Type B pancreatic cell (in vitro differentiated cells): ENCODE measurements around the gene PKP3. TPM values are rescaled to one million over a fixed set of nuclear protein-coding genes. Genes with fewer than 3 reads are reported as not detected.

Source experiments
- DNase-seq: peaks from one replicate; pipeline ENCODE4 v3.0.0; 2021; ENCODE audit warnings: mixed read lengths; ENCODE audit not compliant: unreplicated experiment; ENCODE audit errors: extremely low spot score
- H3K27ac Mint-ChIP-seq: 2 replicates; pipeline ENCODE4 v1.8.0; 2021; ENCODE audit warnings: mild to moderate bottlenecking, mixed read lengths
- H3K27me3 Mint-ChIP-seq: 2 replicates; pipeline ENCODE4 v1.8.0; 2021; ENCODE audit warnings: mixed read lengths
- H3K36me3 Mint-ChIP-seq: 2 replicates; pipeline ENCODE4 v1.8.0; 2021; ENCODE audit warnings: mixed read lengths
- H3K4me1 Mint-ChIP-seq: one replicate; pipeline ENCODE4 v1.8.0; 2021; ENCODE audit warnings: mixed read lengths; ENCODE audit not compliant: unreplicated experiment
- H3K4me3 Mint-ChIP-seq: 2 replicates; pipeline ENCODE4 v1.8.0; 2021; ENCODE audit warnings: mild to moderate bottlenecking, mixed read lengths
- H3K9me3 Mint-ChIP-seq: 2 replicates; pipeline ENCODE4 v1.8.0; 2021; ENCODE audit warnings: mixed read lengths
- CTCF ChIP-seq: fragments of 200-600 bp; sonication (generic); conservative IDR thresholded peaks from 2 replicates; pipeline ENCODE4 v1.5.0; 2021; ENCODE audit warnings: antibody characterized with exemption, mild to moderate bottlenecking
- total RNA-seq: library from RNA; stranded (reverse); gene quantifications from 2 replicates; pipeline ENCODE4 v1.2.1, GENCODE V29; 2021; ENCODE audit warnings: low replicate concordance

The PKP3 gene
- total RNA-seq, 1 donor from 2014 or later, result 51.6 TPM

- no peak for DNase-seq
- Mint-ChIP-seq H3K4me3 (no peak overlapping the region), H3K27ac (no peak overlapping the region), H3K4me1 (peaks cover 6% of the 10 kb centered on the region), H3K9me3 (no peaks in the 10 kb centered on the region), H3K36me3 (no peaks in the 10 kb centered on the region), H3K27me3 (peaks cover 18% of the 10 kb centered on the region)
- no peak for TF ChIP-seq CTCF
Measured at GRCh38 chr11:412641-413119, 18.7 kb downstream of the PKP3 start.

GRCh38 chr11:413120-414081 lies 19.4 kb downstream of the PKP3 start:
- Mint-ChIP-seq H3K9me3 (no peaks in the 10 kb centered on the region), H3K27ac (no peak overlapping the region), H3K4me1 (peaks cover 8% of the 10 kb centered on the region), H3K4me3 (peak overlapping the region; percentile 17), H3K27me3 (peaks cover 25% of the 10 kb centered on the region), H3K36me3 (no peaks in the 10 kb centered on the region)
- no peak for DNase-seq
- no peak for TF ChIP-seq CTCF

- peak overlapping the region; percentile 41 for H3K4me3 Mint-ChIP-seq
Measured at GRCh38 chr11:414318-414857, 20.4 kb downstream of the PKP3 start.

GRCh38 chr11:415640-416041 lies 21.6 kb downstream of the PKP3 start:
- DNase-seq, result no peak
- Mint-ChIP-seq H3K4me3 (peak overlapping the region; percentile 81), H3K9me3 (no peaks in the 10 kb centered on the region), H3K27me3 (peaks cover 31% of the 10 kb centered on the region), H3K36me3 (no peaks in the 10 kb centered on the region), H3K27ac (no peak overlapping the region), H3K4me1 (peaks cover 8% of the 10 kb centered on the region)
- TF ChIP-seq CTCF, result no peak

More at GRCh38 chr11:414318-414857, 20.4 kb downstream of the PKP3 start:
- H3K27me3 Mint-ChIP-seq, result peaks cover 31% of the 10 kb centered on the region
- no peak for TF ChIP-seq CTCF
- no peak overlapping the region for H3K27ac Mint-ChIP-seq
- H3K9me3 Mint-ChIP-seq, result no peaks in the 10 kb centered on the region
- H3K36me3 Mint-ChIP-seq, result no peaks in the 10 kb centered on the region
- DNase-seq, result no peak
- H3K4me1 Mint-ChIP-seq, result peaks cover 8% of the 10 kb centered on the region

GRCh38 chr11:416051-416756 lies 22.2 kb downstream of the PKP3 start:
- Mint-ChIP-seq H3K27me3 (peaks cover 31% of the 10 kb centered on the region), H3K4me3 (peak overlapping the region; percentile 81), H3K9me3 (no peaks in the 10 kb centered on the region), H3K27ac (no peak overlapping the region), H3K36me3 (no peaks in the 10 kb centered on the region), H3K4me1 (peaks cover 8% of the 10 kb centered on the region)
- no peak for DNase-seq
- TF ChIP-seq CTCF, result no peak
